Upper lobe of left lung (tissue), 6 donors: Measurements from ENCODE around the gene PRICKLE2. TPM values are rescaled to one million over a fixed set of nuclear protein-coding genes. Genes with fewer than 3 reads are reported as not detected.

Experiments
- ATAC-seq, 2 donors: fragments of 200-7000 bp; cut with Tn5 transposase; one replicate each; pipeline ENCODE4 v1.9.1; 2022; ENCODE audit warnings: mild to moderate bottlenecking in 2 of 2, moderate library complexity in 2 of 2; ENCODE audit not compliant: low FRiP score in 2 of 2
- DNase-seq, 2 donors: peaks; one replicate each; pipeline ENCODE4 v3.0.0-alpha.2; 2019 to 2020
- H3K27ac ChIP-seq, 4 donors: fragments of 200-600 bp; sonication (generic); one replicate each; pipeline ENCODE4 v1.5.1; 2016 to 2019
- H3K27me3 ChIP-seq, 4 donors: fragments of 200-600 bp; sonication (generic); one replicate each; pipeline ENCODE4 v1.5.1; 2017 to 2019
- H3K36me3 ChIP-seq, 4 donors: fragments of 200-600 bp; sonication (generic); one replicate each; pipeline ENCODE4 v1.5.1; 2016 to 2019
- H3K4me1 ChIP-seq, 4 donors: fragments of 200-600 bp; sonication (generic); one replicate each; pipeline ENCODE4 v1.5.1; 2018 to 2019
- H3K4me3 ChIP-seq, 4 donors: fragments of 200-600 bp; sonication (generic); one replicate each; pipeline ENCODE4 v1.5.1; 2017 to 2019; ENCODE audit warnings: mild to moderate bottlenecking in 2 of 4, moderate library complexity in 1 of 4
- H3K9me3 ChIP-seq, 4 donors: fragments of 200-600 bp; sonication (generic); one replicate each; pipeline ENCODE4 v1.5.1; 2018 to 2019
- EP300 ChIP-seq, 4 donors: sonication (generic); formaldehyde crosslinking; IDR thresholded peaks; one replicate each; pipeline ENCODE4 v1.5.1; 2017; ENCODE audit warnings: antibody characterized with exemption in 4 of 4, control low read depth in 2 of 4
- POLR2A ChIP-seq, 4 donors: fragments of 450-650 bp; IDR thresholded peaks; one replicate each; pipeline ENCODE4 v1.5.1; 2016 to 2017; ENCODE audit warnings: antibody characterized with exemption in 4 of 4, mild to moderate bottlenecking in 2 of 4
- POLR2AphosphoS5 ChIP-seq, 2 donors: sonication (generic); formaldehyde crosslinking; IDR thresholded peaks; one replicate each; pipeline ENCODE4 v1.5.1; 2017; ENCODE audit warnings: antibody characterized with exemption in 2 of 2
- WGBS, 2 donors: methylation state at CpG; one replicate each; pipeline ENCODE4 v1.1.5; 2017 to 2018; 5-methylcytosine and 5-hydroxymethylcytosine counted together
- total RNA-seq, 6 donors: library from RNA; depleted of rRNA in 4 of 6; stranded (reverse); fragments of >200 nt in 4 of 6; gene quantifications; one replicate each; pipeline versions ENCODE4 v1.1.0 to v1.2.1, GENCODE V29; 2016 to 2021
- TF ChIP-seq, protein P1 (sequence below), 6 experiments: fragments of 450-650 bp in 4 of 6; fragments of 200-600 bp in 2 of 6; sonication (generic) in 2 of 6; IDR thresholded peaks; one replicate each; pipeline ENCODE4 v1.5.1; 2016 to 2019; ENCODE audit warnings: antibody characterized with exemption in 6 of 6
- donor health status: DM: no; HTN: no; CAD: no; lungs with moderate emphysema.
- donor health status: DM: no; HTN: yes; CAD: no; lungs with severe emphysema.

PRICKLE2 gene
- total RNA-seq, 6 donors from 2014 or later, result 28.3 to 68.9 (median 36.3) TPM

- no peaks in the 10 kb centered on the region for H3K9me3 ChIP-seq
- peak overlapping the region; percentile 32 to 73 (median 60) for H3K27ac ChIP-seq
- no peak for TF ChIP-seq POLR2AphosphoS5 (IDR thresholded peaks at IDR 0.05)
- no peak for TF ChIP-seq EP300 (IDR thresholded peaks at IDR 0.05)
- TF ChIP-seq, protein P1, sequence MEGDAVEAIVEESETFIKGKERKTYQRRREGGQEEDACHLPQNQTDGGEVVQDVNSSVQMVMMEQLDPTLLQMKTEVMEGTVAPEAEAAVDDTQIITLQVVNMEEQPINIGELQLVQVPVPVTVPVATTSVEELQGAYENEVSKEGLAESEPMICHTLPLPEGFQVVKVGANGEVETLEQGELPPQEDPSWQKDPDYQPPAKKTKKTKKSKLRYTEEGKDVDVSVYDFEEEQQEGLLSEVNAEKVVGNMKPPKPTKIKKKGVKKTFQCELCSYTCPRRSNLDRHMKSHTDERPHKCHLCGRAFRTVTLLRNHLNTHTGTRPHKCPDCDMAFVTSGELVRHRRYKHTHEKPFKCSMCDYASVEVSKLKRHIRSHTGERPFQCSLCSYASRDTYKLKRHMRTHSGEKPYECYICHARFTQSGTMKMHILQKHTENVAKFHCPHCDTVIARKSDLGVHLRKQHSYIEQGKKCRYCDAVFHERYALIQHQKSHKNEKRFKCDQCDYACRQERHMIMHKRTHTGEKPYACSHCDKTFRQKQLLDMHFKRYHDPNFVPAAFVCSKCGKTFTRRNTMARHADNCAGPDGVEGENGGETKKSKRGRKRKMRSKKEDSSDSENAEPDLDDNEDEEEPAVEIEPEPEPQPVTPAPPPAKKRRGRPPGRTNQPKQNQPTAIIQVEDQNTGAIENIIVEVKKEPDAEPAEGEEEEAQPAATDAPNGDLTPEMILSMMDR (IDR thresholded peaks at IDR 0.05), result no peak
- no peak for TF ChIP-seq POLR2A (IDR thresholded peaks at IDR 0.05)
- H3K36me3 ChIP-seq, result no peaks in the 10 kb centered on the region
- H3K27me3 ChIP-seq, result no peaks in the 10 kb centered on the region
- ATAC-seq (no peak), DNase-seq (no peak)
- WGBS, 2 donors, result 58 to 64% methylated on average over 7 of the region's 7 CpGs
- peak overlapping the region in 2 of 4 donors; percentile 25 to 30 for H3K4me3 ChIP-seq
- peaks cover 12 to 34% (median 21%) of the 10 kb centered on the region in 4 donors for H3K4me1 ChIP-seq
Measured at GRCh38 chr3:64225695-64226499, 631 bp upstream of the PRICKLE2 start.

GRCh38 chr3:64223791-64224745 is 1.2 kb downstream of the PRICKLE2 start:
- WGBS, 2 donors, result 81% methylated on average over 9 of the region's 9 CpGs
- no peaks in the 10 kb centered on the region for H3K27me3 ChIP-seq
- H3K27ac ChIP-seq, result peak overlapping the region; percentile 58 to 74 (median 64)
- TF ChIP-seq POLR2AphosphoS5 (IDR thresholded peaks at IDR 0.05) (no peak), EP300 (IDR thresholded peaks at IDR 0.05) (no peak), POLR2A (IDR thresholded peaks at IDR 0.05) (no peak)
- TF ChIP-seq, protein P1 (IDR thresholded peaks at IDR 0.05), result no peak
- peak overlapping the region in 3 of 4 donors; percentile 5 to 30 (median 15) for H3K4me3 ChIP-seq
- ATAC-seq, result no peak
- H3K4me1 ChIP-seq, result peaks cover 24 to 44% (median 33%) of the 10 kb centered on the region in 4 donors
- no peak for DNase-seq
- H3K36me3 ChIP-seq, result no peaks in the 10 kb centered on the region
- H3K9me3 ChIP-seq, result no peaks in the 10 kb centered on the region

DNA sequence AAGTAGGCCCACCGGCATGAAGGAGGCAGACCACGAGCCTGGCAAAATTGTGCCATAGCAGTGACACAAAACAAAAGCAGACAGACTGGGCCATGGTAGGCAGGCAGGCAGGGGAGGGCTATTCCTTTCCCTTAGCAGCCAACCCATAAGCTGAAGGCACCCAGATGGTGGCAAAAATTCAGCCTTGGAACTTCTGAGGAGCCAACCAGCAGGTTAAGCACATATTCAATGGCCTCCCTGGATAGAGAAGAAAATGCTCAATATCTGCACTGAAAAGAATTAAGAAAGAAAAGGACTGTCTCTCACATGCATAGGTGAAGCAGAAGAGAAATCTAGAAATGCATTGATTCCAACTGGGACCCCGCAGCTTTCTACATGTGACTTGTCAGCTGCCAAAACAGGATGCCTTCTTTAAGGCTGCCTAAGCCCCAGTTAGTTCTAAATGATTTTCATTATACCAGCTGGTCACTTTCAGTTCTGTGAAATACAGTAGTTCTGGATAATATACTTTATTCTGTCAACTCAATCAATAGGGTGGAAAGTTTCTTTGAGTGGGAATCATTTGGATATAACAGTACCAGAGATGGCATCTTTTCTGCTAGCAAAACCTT is 2.7 kb downstream of the PRICKLE2 start:
- H3K4me1 ChIP-seq, result peaks cover 24 to 49% (median 33%) of the 10 kb centered on the region in 4 donors
- ATAC-seq (no peak), DNase-seq (no peak)
- peak overlapping the region in 1 of 4 donors; percentile 5 for H3K4me3 ChIP-seq
- WGBS, 2 donors, result 77 to 80% methylated on average over 3 of the region's 3 CpGs
- peak overlapping the region in 2 of 4 donors; percentile 60 to 62 for H3K27ac ChIP-seq
- no peaks in the 10 kb centered on the region for H3K36me3 ChIP-seq
- no peaks in the 10 kb centered on the region for H3K27me3 ChIP-seq
- no peaks in the 10 kb centered on the region for H3K9me3 ChIP-seq
- TF ChIP-seq POLR2AphosphoS5 (IDR thresholded peaks at IDR 0.05) (no peak), POLR2A (IDR thresholded peaks at IDR 0.05) (no peak), EP300 (IDR thresholded peaks at IDR 0.05) (no peak)
- TF ChIP-seq, protein P1 (IDR thresholded peaks at IDR 0.05), result no peak

- TF ChIP-seq POLR2A (IDR thresholded peaks at IDR 0.05) (no peak), EP300 (IDR thresholded peaks at IDR 0.05) (no peak)
- TF ChIP-seq, protein P1 (IDR thresholded peaks at IDR 0.05), result no peak
- ATAC-seq (no peak), DNase-seq (no peak)
- peaks cover 29 to 55% (median 37%) of the 10 kb centered on the region in 4 donors for H3K4me1 ChIP-seq
- H3K4me3 ChIP-seq, result no peak overlapping the region
- no peaks in the 10 kb centered on the region for H3K9me3 ChIP-seq
- H3K36me3 ChIP-seq, result no peaks in the 10 kb centered on the region
- H3K27ac ChIP-seq, result peak overlapping the region in 3 of 4 donors; percentile 39 to 62 (median 60)
- H3K27me3 ChIP-seq, result no peaks in the 10 kb centered on the region
- WGBS, 2 donors, result 86 to 87% methylated on average over 6 of the region's 6 CpGs
Measured at GRCh38 chr3:64221571-64222257, 3.6 kb downstream of the PRICKLE2 start.
